Activated T-helper 1 cell treated with Interleukin-2 at 50 U/mL for 16 hours (primary cell): Measurements from ENCODE around the gene BCHE.
"Not testable (repeated sequence)": the region's sequence is repeated elsewhere in the genome, so short reads cannot be mapped to it uniquely, and the experiment has no call there.

ENCODE experiments used
- DNase-seq: peaks from one replicate; pipeline ENCODE4 v3.0.0-alpha.2; 2020; ENCODE audit warnings: low read depth

The BCHE gene

DNA sequence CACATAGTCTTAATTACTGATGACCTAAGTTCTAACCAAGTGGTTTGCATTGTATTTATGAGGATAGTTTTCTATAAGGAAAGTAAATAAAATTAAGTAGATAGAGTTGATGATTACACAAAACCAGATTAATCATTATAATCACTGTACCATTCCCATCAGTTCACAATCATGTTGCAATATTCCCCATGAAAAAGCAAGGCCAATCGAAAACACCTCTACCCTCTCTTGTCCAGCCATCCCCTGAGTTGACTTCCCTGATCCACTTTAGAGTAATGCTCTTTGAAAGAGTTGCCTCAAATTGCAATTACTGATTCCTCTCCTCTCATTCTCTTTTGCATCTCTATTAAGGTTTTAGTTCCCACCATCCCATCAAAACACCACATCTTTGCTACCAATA lies 21.0 kb downstream of the BCHE start:
- no peak for DNase-seq

DNA sequence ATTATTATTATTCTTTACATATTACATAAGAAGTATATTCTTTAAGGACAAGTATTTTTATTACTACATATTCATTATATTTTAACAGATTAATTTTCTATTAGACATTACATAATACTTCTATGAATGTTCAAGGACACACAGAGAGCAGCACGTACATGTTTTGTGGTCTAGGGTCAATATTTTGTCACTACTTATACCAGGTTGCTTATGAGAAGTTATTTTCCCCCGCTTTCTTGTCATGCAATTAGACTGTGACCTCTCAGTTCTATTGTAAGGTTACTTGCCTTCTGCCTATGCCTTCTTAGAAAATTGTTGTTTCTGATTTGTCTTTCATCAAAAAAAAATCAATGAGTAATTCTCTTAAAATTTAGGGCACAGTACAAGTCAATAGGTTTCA lies 21.5 kb downstream of the BCHE start:
- DNase-seq: no peak

GRCh38 chr3:165814380-165814779 lies 22.8 kb downstream of the BCHE start:
- no peak for DNase-seq

- not testable (repeated sequence) for DNase-seq
Measured at GRCh38 chr3:165807937-165808336, 29.3 kb downstream of the BCHE start.

DNA sequence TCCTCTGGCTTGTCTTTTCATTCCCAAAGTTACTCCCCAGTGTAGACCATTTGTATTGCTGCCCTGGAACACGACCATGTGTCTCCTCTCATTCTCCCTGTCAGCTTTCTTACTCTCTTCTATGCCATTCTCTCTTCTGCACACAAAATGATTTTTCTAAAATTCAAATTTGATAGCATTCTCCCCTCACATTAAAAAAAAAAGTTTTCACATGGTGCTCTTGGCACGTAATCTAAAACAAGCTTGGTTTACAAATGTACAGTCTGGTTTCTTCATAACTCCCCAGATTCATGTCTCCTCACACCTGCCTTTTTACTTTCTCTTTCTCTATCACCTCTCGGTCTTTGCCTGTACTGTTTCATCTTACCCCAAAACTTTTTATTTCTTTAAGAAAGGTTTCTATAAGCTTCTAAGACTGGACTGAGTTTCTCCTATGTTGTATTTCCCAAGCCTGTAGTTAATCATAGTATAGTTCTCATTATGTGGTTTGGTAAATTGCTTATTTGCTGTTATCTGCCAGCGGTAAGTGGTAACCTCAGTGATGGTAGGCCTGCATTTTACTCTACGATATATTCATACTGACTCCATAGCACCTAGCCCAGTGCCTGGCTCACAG lies 31.2 kb downstream of the BCHE start:
- DNase-seq: no peak

DNA sequence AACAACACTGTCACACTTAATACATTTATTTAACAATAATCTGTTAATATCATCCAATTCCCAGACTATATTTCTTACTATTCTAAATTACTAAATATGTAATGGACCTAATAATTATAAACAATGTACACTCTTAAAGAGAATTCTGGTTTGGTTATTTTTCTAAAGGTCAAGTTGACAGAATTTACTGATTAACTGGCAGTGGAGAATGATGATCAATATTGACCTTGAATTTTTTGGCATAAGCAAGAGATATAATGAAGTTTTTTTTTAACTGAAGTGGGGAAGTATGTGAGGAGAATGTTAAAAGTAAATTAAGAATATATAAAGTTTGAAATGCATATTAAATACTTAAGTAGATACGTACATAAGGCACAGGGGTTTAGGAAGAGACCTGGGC lies 33.8 kb downstream of the BCHE start:
- DNase-seq: no peak

DNA sequence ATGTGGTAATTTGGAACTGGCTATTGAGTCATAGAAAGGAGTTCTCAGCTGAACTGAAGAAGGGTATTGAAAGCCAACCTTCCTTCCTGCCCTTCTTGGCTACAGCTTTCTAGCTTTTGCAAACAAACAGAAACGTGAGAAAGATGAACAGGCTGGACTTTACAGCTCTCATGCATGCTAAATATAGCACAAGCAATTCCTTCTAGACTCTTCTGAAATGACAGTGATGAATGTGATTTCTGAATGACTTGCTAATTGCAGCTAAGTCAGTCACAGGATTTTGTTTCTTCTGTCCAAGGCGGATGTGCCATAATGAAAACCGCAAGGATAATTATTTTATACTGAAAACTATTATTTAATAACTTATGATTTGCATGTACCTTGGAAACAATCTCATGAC lies 36.3 kb downstream of the BCHE start:
- no peak for DNase-seq

DNA sequence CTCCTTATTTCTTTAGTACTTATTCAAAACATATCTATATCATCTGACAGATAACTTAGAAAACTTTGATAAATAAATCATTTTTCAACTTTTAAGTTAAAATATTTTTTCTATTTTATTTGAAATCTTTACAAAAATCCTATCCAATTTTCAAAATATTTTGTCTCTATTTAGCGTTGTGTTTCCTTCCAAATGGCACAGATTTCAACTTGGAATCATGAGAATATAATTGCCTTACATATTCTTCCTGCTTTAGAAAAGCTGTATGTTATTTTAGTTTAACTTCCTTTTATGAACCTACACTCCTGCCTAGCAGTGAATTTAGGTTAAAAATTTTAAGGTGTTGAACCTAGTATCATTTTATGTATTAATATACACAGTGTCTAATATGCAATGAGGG lies 38.2 kb downstream of the BCHE start:
- DNase-seq: no peak

DNA sequence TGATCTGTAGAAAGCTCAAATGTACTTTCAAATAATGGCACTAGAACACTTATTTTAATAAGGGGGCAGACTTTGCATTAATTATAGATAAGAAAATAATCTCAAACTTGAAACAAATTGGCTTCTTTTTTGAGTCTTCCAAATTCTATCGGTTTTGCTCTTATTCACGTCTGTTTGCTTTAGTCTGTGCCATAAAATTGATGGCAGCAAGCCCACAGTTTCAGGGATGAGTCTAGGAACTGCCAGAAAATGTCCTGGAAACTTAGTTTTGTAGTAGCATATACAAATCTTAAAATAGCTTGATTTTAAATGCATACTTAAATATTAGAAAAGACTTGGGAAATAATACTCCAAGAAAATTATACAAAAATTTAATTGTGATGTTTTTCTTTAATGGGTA lies 39.7 kb downstream of the BCHE start:
- no peak for DNase-seq

DNA sequence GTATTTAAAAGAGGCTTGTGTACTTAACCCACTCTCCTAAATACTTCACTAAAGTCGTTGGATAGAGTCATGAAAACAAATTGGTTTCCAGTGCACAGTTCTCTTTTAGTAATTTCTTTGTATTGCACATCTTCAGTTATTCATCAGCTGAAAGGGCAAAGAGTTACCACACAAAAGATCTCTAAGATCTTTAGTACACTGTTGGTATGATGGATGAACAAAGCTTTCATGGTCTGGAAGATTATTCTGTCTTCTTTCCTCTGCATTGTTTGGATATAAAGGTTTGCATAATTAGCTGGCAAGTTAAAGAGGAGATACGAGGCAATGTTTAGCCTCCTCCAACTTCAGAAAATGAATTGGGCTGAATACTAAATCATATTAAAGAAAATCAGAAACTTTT lies 40.5 kb downstream of the BCHE start:
- no peak for DNase-seq

GRCh38 chr3:165788531-165788930 lies 48.7 kb downstream of the BCHE start:
- DNase-seq: no peak

DNA sequence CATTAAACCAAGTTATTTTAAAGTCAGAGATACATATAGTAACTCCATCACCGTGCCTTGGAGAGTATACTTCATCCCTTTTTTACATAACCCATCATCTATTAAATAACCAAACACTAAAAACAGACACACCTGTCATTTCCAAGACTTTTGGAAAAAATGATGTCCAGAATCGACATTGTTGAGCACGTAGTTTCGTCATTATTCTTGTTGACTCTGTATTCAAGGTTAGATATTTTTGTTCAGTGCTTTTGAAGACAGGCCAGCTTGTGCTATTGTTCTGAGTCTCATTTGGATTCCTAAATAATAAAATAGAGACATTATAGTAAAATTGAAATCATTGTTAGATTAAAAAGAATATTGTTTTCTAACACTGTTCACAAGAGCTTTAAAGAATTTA lies 51.2 kb downstream of the BCHE start:
- DNase-seq: no peak

GRCh38 chr3:165784337-165784736 lies 52.9 kb downstream of the BCHE start:
- no peak for DNase-seq

DNA sequence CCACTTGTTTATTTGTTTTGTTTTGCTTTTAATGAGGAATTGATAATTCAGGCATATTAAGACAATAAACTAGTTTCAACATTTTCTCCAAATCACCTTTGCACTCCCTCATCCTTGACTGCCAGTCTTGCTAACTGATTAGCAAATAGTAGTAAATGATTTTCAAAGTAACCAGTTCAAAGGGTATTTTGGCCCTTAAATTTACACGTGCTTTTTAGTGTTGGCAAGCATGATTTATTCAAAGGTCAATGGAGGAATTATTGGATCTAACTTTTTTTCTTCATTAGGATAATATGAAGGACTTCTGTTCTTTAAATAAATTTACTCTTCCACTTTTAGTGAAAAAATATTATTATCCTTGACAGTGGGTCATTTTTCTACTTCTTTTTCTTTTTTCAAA lies 53.8 kb downstream of the BCHE start:
- DNase-seq: no peak

DNA sequence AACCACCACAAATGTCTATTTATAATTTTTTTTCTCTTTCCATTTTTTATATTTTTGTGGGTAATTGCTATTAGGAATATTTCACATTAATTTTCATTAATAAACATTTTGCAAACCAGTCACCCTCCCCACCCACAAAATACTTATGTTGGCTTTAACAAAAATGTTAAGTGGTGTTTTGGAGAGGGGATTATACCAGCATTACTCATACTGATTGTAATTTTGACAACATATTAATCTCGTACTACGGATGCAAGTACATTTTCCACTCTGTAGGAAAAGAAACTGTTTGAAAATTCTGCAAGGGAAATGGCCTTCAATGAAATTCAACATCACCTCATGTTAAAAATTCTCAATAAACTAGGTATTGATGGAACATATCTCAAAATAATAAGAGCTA lies 58.3 kb downstream of the BCHE start:
- no peak for DNase-seq

GRCh38 chr3:165778456-165778855 lies 58.8 kb downstream of the BCHE start:
- no peak for DNase-seq

GRCh38 chr3:165775824-165776223 lies 61.4 kb downstream of the BCHE start:
- no peak for DNase-seq

DNA sequence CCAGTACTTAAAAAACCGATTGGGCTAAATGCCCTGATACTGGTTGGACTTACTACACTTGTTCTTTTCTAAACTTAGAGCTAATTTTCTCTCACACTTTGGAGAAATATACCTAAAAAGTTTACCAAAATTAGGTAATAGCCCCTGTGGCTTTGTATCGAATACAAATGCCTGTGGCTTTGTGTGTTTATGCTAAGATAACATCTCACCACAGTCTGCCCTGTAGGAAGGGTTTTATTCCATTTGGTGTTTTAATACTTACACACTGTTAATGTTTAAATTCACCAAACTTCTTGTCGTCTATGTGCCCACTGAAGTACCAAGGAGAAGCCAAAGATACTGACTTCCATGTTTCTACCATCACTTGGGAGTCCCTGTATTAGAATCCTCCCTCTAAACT lies 66.4 kb downstream of the BCHE start:
- no peak for DNase-seq

DNA sequence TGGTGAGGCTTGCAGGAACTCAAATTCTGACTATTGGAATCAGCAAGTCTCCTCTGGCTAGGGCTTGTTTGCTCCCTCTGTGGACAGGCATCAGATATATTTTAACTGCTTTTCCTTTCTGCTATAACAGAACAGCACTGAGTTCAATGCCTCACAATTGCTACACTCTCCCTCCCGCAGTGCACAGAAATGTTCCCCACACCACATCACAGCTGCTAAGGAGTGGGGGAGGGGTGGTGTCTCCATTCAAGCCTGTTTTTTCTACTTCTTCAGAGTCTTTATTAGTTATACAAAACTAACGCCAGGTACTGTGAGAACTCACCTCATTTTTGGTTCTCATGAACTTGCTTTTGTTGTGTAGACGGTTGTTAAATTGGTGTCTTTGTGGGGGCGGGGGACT lies 68.5 kb downstream of the BCHE start:
- no peak for DNase-seq

DNA sequence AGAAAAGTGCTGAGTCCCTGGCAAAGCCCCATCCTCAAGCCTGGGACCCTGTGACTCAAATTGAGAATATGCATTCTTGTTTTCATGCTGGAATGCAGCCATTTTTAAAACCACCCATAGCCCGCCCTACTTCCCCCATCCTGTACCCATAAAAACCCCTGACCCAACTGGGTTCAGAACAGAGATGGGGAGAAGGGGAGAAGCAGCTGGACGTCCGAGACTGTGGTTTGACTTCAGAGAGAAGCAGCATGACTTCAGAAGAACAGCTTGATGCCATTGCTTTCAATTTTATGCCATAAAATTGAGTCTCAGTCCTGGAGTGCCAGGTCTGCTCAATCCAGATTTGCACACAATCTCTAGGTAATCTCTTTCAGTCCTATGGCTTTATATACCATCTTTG lies 78.2 kb downstream of the BCHE start:
- DNase-seq: no peak

GRCh38 chr3:165755571-165755970 lies 81.7 kb downstream of the BCHE start:
- DNase-seq: no peak

GRCh38 chr3:165754219-165755007 lies 82.8 kb downstream of the BCHE start:
- no peak for DNase-seq

- no peak for DNase-seq
Measured at GRCh38 chr3:165753560-165753959, 83.7 kb downstream of the BCHE start.

GRCh38 chr3:165751637-165752036 lies 85.6 kb downstream of the BCHE start:
- no peak for DNase-seq
